Activated CD4-positive, alpha-beta memory T cell treated with anti-CD3 and anti-CD28 coated beads for 36 hours (primary cell): Measurements from ENCODE around the gene MAST1. TPM values are rescaled to one million over a fixed set of nuclear protein-coding genes. Genes with fewer than 3 reads are reported as not detected.
A peak's percentile ranks its signal among the peaks of the same experiment; 100 is the strongest.
"Not testable (repeated sequence)": the region's sequence is repeated elsewhere in the genome, so short reads cannot be mapped to it uniquely, and the experiment has no call there.

Experiments used
- CTCF ChIA-PET: fragments of 350-600 bp; sonication (Branson Sonifier 250); formaldehyde crosslinking; loops from one replicate; lab custom pipeline; 2021; ENCODE audit warnings: antibody characterized with exemption, inconsistent platforms; lab: Charles Lee
- POLR2A ChIA-PET: fragments of 350-600 bp; sonication (Branson Sonifier 250); formaldehyde crosslinking; loops from one replicate; lab custom pipeline; 2021; ENCODE audit warnings: antibody characterized with exemption; lab: Charles Lee
- DNase-seq: peaks from one replicate; pipeline ENCODE4 v3.0.0-alpha.2; 2020
- H3K27ac Mint-ChIP-seq: one replicate; pipeline ENCODE4 v1.8.0; 2021; ENCODE audit warnings: mixed read lengths
- H3K27me3 Mint-ChIP-seq: one replicate; pipeline ENCODE4 v1.8.0; 2021; ENCODE audit warnings: mixed read lengths
- H3K36me3 Mint-ChIP-seq: one replicate; pipeline ENCODE4 v1.8.0; 2021; ENCODE audit warnings: mixed read lengths
- H3K4me1 Mint-ChIP-seq: one replicate; pipeline ENCODE4 v1.8.0; 2021; ENCODE audit warnings: low read depth, mixed read lengths
- H3K4me3 Mint-ChIP-seq: one replicate; pipeline ENCODE4 v1.8.0; 2021; ENCODE audit warnings: mild to moderate bottlenecking, mixed read lengths
- H3K9me3 Mint-ChIP-seq: one replicate; pipeline ENCODE4 v1.8.0; 2021; ENCODE audit warnings: mixed read lengths
- intact Hi-C: fragments of 100-400 bp; cut with micrococcal nuclease; formaldehyde crosslinking; loops from one replicate; pipeline ENCODE4 v1.15.1; 2023
- microRNA-seq: library from miRNA; unstranded; fragments of <30 nt; microRNA quantifications from one replicate; pipeline ENCODE4 v1.2.0, GENCODE V29; 2022; ENCODE audit warnings: borderline number of aligned reads, borderline microRNAs expressed, borderline replicate concordance
- total RNA-seq, 2 experiments: library from RNA; stranded (reverse); gene quantifications; one replicate each; pipeline ENCODE4 v1.2.3, GENCODE V29; 2021

MAST1 gene
- total RNA-seq, 2 experiments from 2014 or later: 1.7 to 2.3 TPM

DNA sequence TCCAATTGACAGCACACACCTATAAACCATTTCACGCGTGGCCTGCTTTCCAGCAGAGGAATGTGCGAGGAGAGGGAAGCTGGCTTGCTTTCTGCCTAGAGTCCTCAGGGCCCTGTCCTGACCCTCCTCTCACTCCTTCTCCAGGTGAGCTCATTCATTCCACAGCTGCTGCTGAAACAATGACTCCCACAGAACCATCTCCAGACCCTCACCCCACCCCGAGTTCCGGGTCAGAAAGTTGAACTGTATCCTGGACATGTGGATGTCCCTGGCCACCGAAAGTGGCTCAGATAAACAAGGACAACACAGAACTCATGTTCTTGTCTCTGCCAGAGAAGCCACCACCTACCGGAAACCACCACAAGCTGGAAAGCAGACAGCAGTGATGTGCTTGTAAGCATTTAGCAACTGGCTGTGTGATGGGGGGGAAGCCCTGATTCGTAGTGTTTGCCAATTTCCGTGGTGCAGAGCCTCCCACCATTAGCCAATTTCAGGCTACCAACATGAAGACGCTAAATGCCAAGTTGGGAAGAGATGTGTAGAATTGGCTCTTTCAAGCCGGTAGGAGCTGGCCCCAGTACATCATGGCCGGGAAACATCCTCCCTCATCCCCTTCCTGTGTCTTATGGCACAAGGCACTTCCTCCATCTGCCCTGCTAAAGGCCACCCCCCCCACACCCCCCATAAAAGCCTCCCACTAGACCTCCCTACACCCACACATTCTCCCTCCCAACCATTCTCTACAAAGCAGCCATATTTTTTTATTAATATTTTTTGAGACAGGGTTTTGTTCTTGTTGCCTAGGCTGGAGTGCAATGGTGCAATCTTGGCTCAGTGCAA, 75.8 kb downstream of the MAST1 start:
- Mint-ChIP-seq H3K9me3 (peaks cover 3% of the 10 kb centered on the region), H3K36me3 (peaks cover under 1% of the 10 kb centered on the region), H3K27ac (peak overlapping the region; percentile 78), H3K4me3 (no peak overlapping the region), H3K27me3 (no peaks in the 10 kb centered on the region), H3K4me1 (peaks cover 15% of the 10 kb centered on the region)
- ChIA-PET POLR2A (interaction anchor here (1.0 to 1.9 kb wide), 5 partner anchors 16 to 108 kb away, joined by 3 to 5 read pairs (median 4); partner anchors contain the start of genes FARSA, GCDH and RNASEH2A), CTCF (interaction anchor here (0.6 to 2.6 kb wide), 6 partner anchors 23 to 139 kb away, joined by 3 to 12 read pairs (median 5); partner anchors contain the start of gene GCDH)
- intact Hi-C loops: no loop called here
- peak; percentile 68 for DNase-seq

DNA sequence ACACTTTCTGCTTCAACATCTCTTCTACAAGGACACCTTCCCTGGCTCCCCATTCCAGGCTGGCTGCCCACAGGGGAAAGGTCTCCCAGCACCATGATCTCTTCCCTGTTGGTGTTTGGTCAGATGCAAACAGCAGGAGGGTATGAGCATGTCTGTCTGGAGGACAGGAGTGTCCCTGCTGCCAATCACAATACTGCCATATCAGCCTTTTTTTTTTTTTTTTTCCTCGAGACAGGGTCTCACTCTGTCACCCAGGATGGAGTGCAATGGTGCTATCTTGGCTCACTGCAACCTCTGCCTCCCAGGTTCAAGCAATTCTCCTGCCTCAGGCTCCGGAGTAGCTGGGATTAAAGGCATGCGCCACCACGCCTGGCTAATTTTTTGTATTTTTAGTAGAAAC, 77.5 kb downstream of the MAST1 start:
- H3K4me1 Mint-ChIP-seq: peaks cover 19% of the 10 kb centered on the region
- H3K9me3 Mint-ChIP-seq, H3K4me3 Mint-ChIP-seq, H3K36me3 Mint-ChIP-seq, DNase-seq, H3K27me3 Mint-ChIP-seq, intact Hi-C loops, H3K27ac Mint-ChIP-seq: not testable (repeated sequence)
- ChIA-PET CTCF (interaction anchor here (0.8 kb wide), 1 partner anchor 49 kb away, joined by 3 read pairs; no protein-coding TSS in a partner anchor), POLR2A (interaction anchor here (0.6 to 1.9 kb wide), 2 partner anchors 14 to 945 kb away, joined by 4 to 5 read pairs; no protein-coding TSS in a partner anchor)

DNA sequence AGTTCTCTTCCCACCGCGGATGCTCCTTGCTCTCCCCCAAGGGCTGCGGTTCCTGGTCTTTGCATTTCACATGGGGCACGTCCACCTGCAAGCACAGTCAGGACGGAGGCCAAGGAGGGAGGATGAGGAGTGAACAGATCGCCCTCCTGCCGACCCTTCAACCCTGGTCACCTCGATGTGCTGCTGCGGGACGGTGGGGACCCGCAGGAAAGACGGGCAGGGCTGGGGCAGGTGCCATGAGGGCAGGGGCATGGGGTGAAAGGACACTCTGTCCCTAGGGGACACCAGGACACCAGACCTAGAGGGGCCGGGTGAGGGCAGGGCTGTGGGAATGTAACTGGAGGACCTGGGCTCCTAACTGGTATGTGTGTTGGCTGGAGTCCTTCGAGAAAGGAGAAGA, 79.9 kb downstream of the MAST1 start:
- intact Hi-C loops: no loop called here
- no peak for DNase-seq
- POLR2A ChIA-PET: no interaction called here
- no peaks in the 10 kb centered on the region for H3K27me3 Mint-ChIP-seq
- peak overlapping the region; percentile 54 for H3K4me3 Mint-ChIP-seq
- peak overlapping the region; percentile 80 for H3K27ac Mint-ChIP-seq
- CTCF ChIA-PET: interaction anchor here (1.0 kb wide), 1 partner anchor 28 kb away, joined by 3 read pairs; the partner anchor contains the start of gene GCDH
- peaks cover 12% of the 10 kb centered on the region for H3K36me3 Mint-ChIP-seq
- peaks cover 17% of the 10 kb centered on the region for H3K4me1 Mint-ChIP-seq
- peaks cover 5% of the 10 kb centered on the region for H3K9me3 Mint-ChIP-seq

DNA sequence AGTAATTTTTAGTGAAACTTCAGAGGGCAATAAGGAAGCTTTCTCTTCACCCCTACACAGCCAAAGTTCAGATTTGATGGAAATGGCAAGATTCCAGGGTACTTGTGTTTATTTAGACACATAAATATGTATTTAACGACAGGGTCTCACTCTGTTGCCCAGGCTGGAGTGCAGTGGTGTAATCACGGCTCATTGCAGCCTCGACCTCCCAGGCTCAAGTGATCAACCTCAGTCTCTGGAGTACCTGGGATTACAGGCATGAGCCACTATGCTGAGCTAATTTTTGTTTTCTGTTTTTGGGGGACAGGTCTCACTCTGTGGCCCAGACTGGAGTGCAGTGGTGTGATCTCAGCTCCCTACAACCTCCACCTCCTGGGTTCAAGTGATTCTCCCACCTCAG, 82.7 kb downstream of the MAST1 start:
- peaks cover 5% of the 10 kb centered on the region for H3K9me3 Mint-ChIP-seq
- ChIA-PET POLR2A (interaction anchor here (1.1 kb wide), 1 partner anchor 12 kb away, joined by 4 read pairs; no protein-coding TSS in a partner anchor), CTCF (interaction anchor here (1.1 to 1.5 kb wide), 2 partner anchors 44 to 155 kb away, joined by 3 read pairs; no protein-coding TSS in a partner anchor)
- H3K36me3 Mint-ChIP-seq: peaks cover 26% of the 10 kb centered on the region
- DNase-seq: no peak
- intact Hi-C loops: no loop called here
- H3K4me1 Mint-ChIP-seq: peaks cover 7% of the 10 kb centered on the region
- no peaks in the 10 kb centered on the region for H3K27me3 Mint-ChIP-seq
- H3K4me3 Mint-ChIP-seq: no peak overlapping the region
- H3K27ac Mint-ChIP-seq: no peak overlapping the region

DNA sequence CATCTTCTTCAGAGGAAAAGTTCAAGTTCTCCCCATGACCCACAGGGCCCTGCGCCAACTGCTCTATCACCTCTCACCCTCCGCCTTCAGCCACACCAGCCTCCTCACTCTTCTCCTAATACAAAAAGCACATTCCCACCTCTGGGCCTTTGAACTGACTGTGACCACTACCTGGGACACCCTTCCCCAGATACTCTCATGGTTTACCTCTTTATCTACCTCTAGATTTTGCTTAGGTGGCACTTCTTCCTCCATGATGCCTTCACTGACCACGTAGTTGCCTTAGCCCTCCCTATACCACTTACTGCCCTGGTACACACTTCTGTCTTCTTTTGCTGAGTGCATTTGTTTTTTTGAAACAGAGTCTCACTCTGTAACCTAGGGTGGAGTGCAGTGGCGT, 84.6 kb downstream of the MAST1 start:
- CTCF ChIA-PET: no interaction called here
- Mint-ChIP-seq H3K36me3 (peaks cover 37% of the 10 kb centered on the region), H3K27me3 (no peaks in the 10 kb centered on the region), H3K9me3 (peaks cover 5% of the 10 kb centered on the region), H3K27ac (no peak overlapping the region), H3K4me1 (peaks cover 7% of the 10 kb centered on the region), H3K4me3 (no peak overlapping the region)
- intact Hi-C loops: no loop called here
- no peak for DNase-seq
- POLR2A ChIA-PET: no interaction called here

Small RNAs within 50 kb of the gene (microRNA-seq; reads per million reads assigned to microRNA genes)
- gene MIR5695: not detected
- gene MIR6794: not detected

Other genes with a start within 250 kb of the MAST1 start
- 1 to 10 TPM; 6.9 to 7.0 TPM for gene ZNF490, start 227.7 kb upstream of the MAST1 start, total RNA-seq
- gene ZNF791, start 227.6 kb upstream of the MAST1 start, total RNA-seq: 10 to 100 TPM; 18.2 to 19.1 TPM
- 100 to 1,000 TPM; 123 to 127 TPM for gene MAN2B1, start 171.8 kb upstream of the MAST1 start, total RNA-seq
- 10 to 100 TPM; 17.1 to 17.8 TPM for gene WDR83, start 171.7 kb upstream of the MAST1 start, total RNA-seq
- 100 to 1,000 TPM; 126 to 127 TPM for gene DHPS, start 156.6 kb upstream of the MAST1 start, total RNA-seq
- gene GNG14, start 150.5 kb upstream of the MAST1 start, total RNA-seq: not detected
- gene FBXW9, start 141.9 kb upstream of the MAST1 start, total RNA-seq: 1 to 10 TPM; 6.6 to 7.0 TPM
- gene TNPO2, start 114.6 kb upstream of the MAST1 start, total RNA-seq: 10 to 100 TPM; 65.2 to 76.4 TPM
- 100 to 1,000 TPM; 167 to 182 TPM for gene TRIR, start 103.8 kb upstream of the MAST1 start, total RNA-seq
- 10 to 100 TPM; 54.2 TPM for gene GET3, start 101.0 kb upstream of the MAST1 start, total RNA-seq
- not detected for gene BEST2, start 86.7 kb upstream of the MAST1 start, total RNA-seq
- 10 to 100 TPM; 20.2 to 22.2 TPM for gene HOOK2, start 63.0 kb upstream of the MAST1 start, total RNA-seq
- 100 to 1,000 TPM; 409 to 411 TPM for gene JUNB, start 47.0 kb upstream of the MAST1 start, total RNA-seq
- 100 to 1,000 TPM; 253 to 258 TPM for gene PRDX2, start 36.7 kb upstream of the MAST1 start, total RNA-seq
- gene THSD8, start 36.4 kb upstream of the MAST1 start, total RNA-seq: 10 to 100 TPM; 42.4 to 44.6 TPM
- 10 to 100 TPM; 61.9 to 66.8 TPM for gene RNASEH2A, start 31.9 kb upstream of the MAST1 start, total RNA-seq
- gene RTBDN, start 3.9 kb upstream of the MAST1 start, total RNA-seq: not detected
- 10 to 100 TPM; 27.0 to 27.5 TPM for gene DNASE2, start 42.9 kb downstream of the MAST1 start, total RNA-seq
- under 1 TPM; 0.12 to 0.19 TPM for gene KLF1, start 48.7 kb downstream of the MAST1 start, total RNA-seq
- 10 to 100 TPM; 33.6 to 34.4 TPM for gene GCDH, start 52.6 kb downstream of the MAST1 start, total RNA-seq
- 1 to 10 TPM; 3.0 to 4.2 TPM for gene SYCE2, start 80.8 kb downstream of the MAST1 start, total RNA-seq
- gene FARSA, start 95.2 kb downstream of the MAST1 start, total RNA-seq: 100 to 1,000 TPM; 109 to 110 TPM
- 100 to 1,000 TPM; 625 to 642 TPM for gene CALR, start 100.1 kb downstream of the MAST1 start, total RNA-seq
- gene RAD23A, start 107.3 kb downstream of the MAST1 start, total RNA-seq: 100 to 1,000 TPM; 190 to 194 TPM
- gene GADD45GIP1, start 118.7 kb downstream of the MAST1 start, total RNA-seq: 10 to 100 TPM; 31.2 to 32.6 TPM
- gene DAND5, start 131.1 kb downstream of the MAST1 start, total RNA-seq: under 1 TPM in 1 of 2 experiments, not detected in 1; 0.12 TPM
- 1 to 10 TPM; 1.6 to 2.0 TPM for gene NFIX, start 157.0 kb downstream of the MAST1 start, total RNA-seq